Measurements from ENCODE around the gene UBXN7. TPM values are rescaled to one million over a fixed set of nuclear protein-coding genes. Genes with fewer than 3 reads are reported as not detected.
A peak's percentile ranks its signal among the peaks of the same experiment; 100 is the strongest.

The UBXN7 gene
- total and polyA plus RNA-seq, 12 donors = 3.5 to 82.0 (median 24.2) TPM

- Histone ChIP-seq H3K4me1 (replicated peaks in 1 of 2) (no peaks in the 10 kb centered on the region), H3K27ac (no peak overlapping the region), H3K4me3 (no peak overlapping the region), H3K9me3 (replicated peaks in 1 of 3) (no peaks in the 10 kb centered on the region), H3K27me3 (no peaks in the 10 kb centered on the region), H3K36me3 (replicated peaks in 1 of 2) (no peaks in the 10 kb centered on the region)
- TF ChIP-seq CTCF (IDR thresholded peaks at IDR 0.05) = no peak
- TF ChIP-seq POLR2A (IDR thresholded peaks at IDR 0.05) = no peak
- DNase-seq = no peak
- 80 to 85% (median 82%) methylated on average over 17 of the region's 17 CpGs for WGBS, 4 donors
- intact Hi-C loops (cut with DNase I) = no loop called here
These were observed 95.7 kb downstream of the UBXN7 start for GRCh38 chr3:196336319-196337145.

GRCh38 chr3:196335503-196335948 is 96.7 kb downstream of the UBXN7 start:
- H3K36me3 ChIP-seq (replicated peaks in 1 of 2) = no peaks in the 10 kb centered on the region
- no peak for TF ChIP-seq CTCF (IDR thresholded peaks at IDR 0.05)
- no peak for TF ChIP-seq POLR2A (IDR thresholded peaks at IDR 0.05)
- no peak for DNase-seq
- 63 to 72% (median 68%) methylated on average over 3 to 12 of the region's 12 CpGs for WGBS, 4 donors
- no peak overlapping the region for H3K27ac ChIP-seq
- H3K27me3 ChIP-seq = no peaks in the 10 kb centered on the region
- H3K9me3 ChIP-seq (replicated peaks in 1 of 3) = no peaks in the 10 kb centered on the region
- no peak overlapping the region for H3K4me3 ChIP-seq
- intact Hi-C loops (cut with DNase I) = no loop called here
- no peaks in the 10 kb centered on the region for H3K4me1 ChIP-seq (replicated peaks in 1 of 2)

GRCh38 chr3:196334982-196335381 is 97.2 kb downstream of the UBXN7 start:
- no peak overlapping the region for H3K27ac ChIP-seq
- H3K4me3 ChIP-seq = no peak overlapping the region
- 44 to 50% methylated on average over 1 of the region's 1 CpG; no CpG with 5 or more reads in 2 of the 4 donors for WGBS, 4 donors
- H3K27me3 ChIP-seq = no peaks in the 10 kb centered on the region
- H3K36me3 ChIP-seq (replicated peaks in 1 of 2) = no peaks in the 10 kb centered on the region
- no peaks in the 10 kb centered on the region for H3K9me3 ChIP-seq (replicated peaks in 1 of 3)
- DNase-seq = no peak
- TF ChIP-seq CTCF (IDR thresholded peaks at IDR 0.05) = no peak
- no peak for TF ChIP-seq POLR2A (IDR thresholded peaks at IDR 0.05)
- intact Hi-C loops (cut with DNase I) = no loop called here
- H3K4me1 ChIP-seq (replicated peaks in 1 of 2) = no peaks in the 10 kb centered on the region

- DNase-seq = peak in 2 of 7 donors; percentile 26 to 47
- TF ChIP-seq POLR2A (IDR thresholded peaks at IDR 0.05) (no peak), CTCF (IDR thresholded peaks at IDR 0.05) (no peak)
These were observed 100.1 kb downstream of the UBXN7 start for GRCh38 chr3:196332168-196332567.

More at GRCh38 chr3:196332168-196332567, 100.1 kb downstream of the UBXN7 start:
- intact Hi-C loops (cut with DNase I) = no loop called here
- H3K4me3 ChIP-seq = no peak overlapping the region
- H3K36me3 ChIP-seq (replicated peaks in 1 of 2) = no peaks in the 10 kb centered on the region
- no peaks in the 10 kb centered on the region for H3K27me3 ChIP-seq
- no peak overlapping the region for H3K27ac ChIP-seq
- H3K4me1 ChIP-seq (replicated peaks in 1 of 2) = no peaks in the 10 kb centered on the region
- no peaks in the 10 kb centered on the region for H3K9me3 ChIP-seq (replicated peaks in 1 of 3)
- 64 to 75% (median 70%) methylated on average over 8 of the region's 8 CpGs for WGBS, 4 donors

All from adrenal gland (tissue), 12 donors.